Vagina (tissue), 2 donors: ENCODE measurements around the gene NOP14.

Experiments
- POLR2A ChIP-seq, 2 donors: fragments of 450-650 bp; IDR thresholded peaks; one replicate each; pipeline ENCODE4 v1.6.1; 2017; ENCODE audit warnings: antibody characterized with exemption in 2 of 2, mild to moderate bottlenecking in 2 of 2, moderate library complexity in 2 of 2
- POLR2AphosphoS5 ChIP-seq, 2 donors: sonication (generic); formaldehyde crosslinking; IDR thresholded peaks; one replicate each; pipeline ENCODE4 v1.9.0; 2017; ENCODE audit warnings: antibody characterized with exemption in 2 of 2, mild to moderate bottlenecking in 2 of 2, low read depth in 1 of 2; ENCODE audit not compliant: insufficient read depth in 1 of 2
- TF ChIP-seq, protein P1 (sequence below), 3 experiments: fragments of 450-650 bp in 2 of 3; fragments of 200-600 bp in 1 of 3; sonication (generic) in 1 of 3; IDR thresholded peaks; one replicate each; pipeline ENCODE4 v1.5.1; 2017 to 2019; ENCODE audit warnings: antibody characterized with exemption in 3 of 3, mild to moderate bottlenecking in 2 of 3, moderate library complexity in 2 of 3

DNA sequence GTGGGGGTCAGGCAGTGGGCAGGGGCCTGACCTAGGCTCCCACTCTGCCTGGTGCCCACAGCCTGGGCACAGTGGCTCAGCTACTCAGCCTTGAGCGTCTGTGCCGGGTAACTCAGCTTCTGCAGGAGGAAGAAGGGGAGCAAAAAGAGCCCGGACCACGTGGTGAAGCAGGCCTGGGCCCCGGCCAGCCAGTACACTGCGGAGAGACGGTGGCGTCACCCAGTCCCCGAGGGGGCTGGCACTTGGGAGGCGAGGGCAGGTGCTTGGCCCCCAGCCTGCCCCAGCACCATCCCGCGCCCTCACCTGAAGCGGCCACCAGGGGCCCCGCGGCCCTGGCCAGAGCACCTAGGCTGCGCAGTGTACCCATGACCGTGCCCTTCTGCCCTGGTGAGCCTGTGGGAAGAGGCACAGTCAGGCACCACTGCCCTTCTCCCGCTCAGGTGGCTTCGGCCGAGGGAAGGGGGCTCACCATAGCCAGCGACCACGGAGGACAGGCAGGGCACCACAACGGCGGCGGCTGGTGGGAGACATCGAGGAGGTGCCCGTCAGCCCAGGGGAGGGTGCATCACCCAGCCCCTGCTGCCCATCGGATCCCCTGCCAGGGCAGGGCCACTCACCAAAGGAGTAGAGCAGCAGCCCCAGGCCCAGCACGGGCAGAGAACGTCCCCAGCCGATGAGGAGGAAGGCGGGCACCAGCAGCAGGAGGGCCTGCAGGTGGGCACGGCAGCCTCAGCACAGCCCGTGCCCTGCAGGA lies 32.3 kb downstream of the NOP14 start:
- TF ChIP-seq, protein P1, sequence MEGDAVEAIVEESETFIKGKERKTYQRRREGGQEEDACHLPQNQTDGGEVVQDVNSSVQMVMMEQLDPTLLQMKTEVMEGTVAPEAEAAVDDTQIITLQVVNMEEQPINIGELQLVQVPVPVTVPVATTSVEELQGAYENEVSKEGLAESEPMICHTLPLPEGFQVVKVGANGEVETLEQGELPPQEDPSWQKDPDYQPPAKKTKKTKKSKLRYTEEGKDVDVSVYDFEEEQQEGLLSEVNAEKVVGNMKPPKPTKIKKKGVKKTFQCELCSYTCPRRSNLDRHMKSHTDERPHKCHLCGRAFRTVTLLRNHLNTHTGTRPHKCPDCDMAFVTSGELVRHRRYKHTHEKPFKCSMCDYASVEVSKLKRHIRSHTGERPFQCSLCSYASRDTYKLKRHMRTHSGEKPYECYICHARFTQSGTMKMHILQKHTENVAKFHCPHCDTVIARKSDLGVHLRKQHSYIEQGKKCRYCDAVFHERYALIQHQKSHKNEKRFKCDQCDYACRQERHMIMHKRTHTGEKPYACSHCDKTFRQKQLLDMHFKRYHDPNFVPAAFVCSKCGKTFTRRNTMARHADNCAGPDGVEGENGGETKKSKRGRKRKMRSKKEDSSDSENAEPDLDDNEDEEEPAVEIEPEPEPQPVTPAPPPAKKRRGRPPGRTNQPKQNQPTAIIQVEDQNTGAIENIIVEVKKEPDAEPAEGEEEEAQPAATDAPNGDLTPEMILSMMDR (IDR thresholded peaks at IDR 0.05): no peak
- TF ChIP-seq POLR2A (IDR thresholded peaks at IDR 0.05): no peak
- no peak for TF ChIP-seq POLR2AphosphoS5 (IDR thresholded peaks at IDR 0.05; ENCODE audit: insufficient read depth in 1 of 2, low read depth in 1 of 2)
